Measurements from ENCODE around the gene RFLNA.

Gene RFLNA

DNA sequence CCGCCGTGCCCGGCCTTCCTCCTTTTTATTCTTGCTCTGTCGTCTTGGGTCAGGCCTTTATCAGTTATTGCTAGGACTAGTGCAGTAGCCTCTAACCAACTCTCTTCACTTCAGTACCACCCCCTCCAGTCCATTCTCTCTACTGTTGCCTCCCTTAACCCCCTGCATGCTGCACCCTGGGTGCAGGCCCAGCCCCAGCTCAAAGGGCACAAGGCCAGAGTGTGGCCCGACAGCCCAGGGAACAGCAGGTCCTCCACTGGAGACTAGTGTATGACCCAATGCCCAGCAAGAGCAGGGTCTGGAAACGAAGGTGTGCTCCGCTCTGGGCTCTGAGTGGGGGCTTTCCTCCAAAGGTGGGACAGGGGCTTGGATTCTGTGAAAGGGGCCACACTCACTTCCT is 30.0 kb upstream of the RFLNA start:
- Histone ChIP-seq H3K4me1 (ENCODE audit: control insufficient read depth in 1 of 2, insufficient read depth in 2 of 2, low read length in 2 of 2) (no peaks in the 10 kb centered on the region), H3K9me3 (ENCODE audit: control insufficient read depth in 1 of 2, low read length in 2 of 2) (no peaks in the 10 kb centered on the region)

GRCh38 chr12:124267205-124267778 is 27.6 kb upstream of the RFLNA start:
- Histone ChIP-seq H3K4me3 (ENCODE audit: low read depth in 1 of 2, low read length in 2 of 2) (no peak overlapping the region), H3K27me3 (ENCODE audit: control insufficient read depth in 1 of 2, insufficient read depth in 2 of 2, low read length in 2 of 2) (no peaks in the 10 kb centered on the region), H3K4me1 (ENCODE audit: control insufficient read depth in 1 of 2, insufficient read depth in 2 of 2, low read length in 2 of 2) (no peaks in the 10 kb centered on the region), H3K9ac (ENCODE audit: low read depth in 1 of 2, low read length in 2 of 2) (no peak overlapping the region), H3K36me3 (ENCODE audit: control insufficient read depth in 1 of 2, insufficient read depth in 2 of 2, low read length in 2 of 2) (no peaks in the 10 kb centered on the region), H3K9me3 (ENCODE audit: control insufficient read depth in 1 of 2, low read length in 2 of 2) (no peaks in the 10 kb centered on the region), H3K27ac (ENCODE audit: low read depth, low read length) (no peak overlapping the region)

More for the DNA sequence above, 30.0 kb upstream of the RFLNA start:
- Histone ChIP-seq H3K27me3 (ENCODE audit: control insufficient read depth in 1 of 2, insufficient read depth in 2 of 2, low read length in 2 of 2) (peaks cover 0 to 3% of the 10 kb centered on the region in 2 donors), H3K4me3 (ENCODE audit: low read depth in 1 of 2, low read length in 2 of 2) (no peak overlapping the region), H3K27ac (ENCODE audit: low read depth, low read length) (no peak overlapping the region), H3K9ac (ENCODE audit: low read depth in 1 of 2, low read length in 2 of 2) (no peak overlapping the region), H3K36me3 (ENCODE audit: control insufficient read depth in 1 of 2, insufficient read depth in 2 of 2, low read length in 2 of 2) (no peaks in the 10 kb centered on the region)

DNA sequence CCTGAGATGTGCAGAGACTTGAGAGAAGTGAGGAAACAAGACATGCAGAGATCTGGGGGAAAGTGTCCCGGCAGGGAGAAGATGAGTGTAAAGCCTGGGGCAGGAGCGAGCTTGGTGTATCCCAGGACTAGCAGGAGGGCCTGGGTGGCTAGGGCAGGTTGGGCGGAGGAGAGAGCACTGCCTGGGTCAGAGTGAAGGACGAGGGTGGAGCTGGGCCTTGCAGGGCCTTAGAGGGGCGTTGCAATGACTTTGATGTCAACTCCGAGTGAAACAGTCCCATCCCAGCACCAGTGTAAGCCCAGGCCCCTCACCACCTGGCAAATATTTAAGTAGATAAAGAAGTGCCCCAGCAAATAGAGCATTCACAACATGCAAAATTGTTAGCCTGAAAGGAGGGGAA is 24.2 kb upstream of the RFLNA start:
- Histone ChIP-seq H3K9me3 (ENCODE audit: control insufficient read depth in 1 of 2, low read length in 2 of 2) (no peaks in the 10 kb centered on the region), H3K27me3 (ENCODE audit: control insufficient read depth in 1 of 2, insufficient read depth in 2 of 2, low read length in 2 of 2) (no peaks in the 10 kb centered on the region), H3K4me1 (ENCODE audit: control insufficient read depth in 1 of 2, insufficient read depth in 2 of 2, low read length in 2 of 2) (no peaks in the 10 kb centered on the region), H3K27ac (ENCODE audit: low read depth, low read length) (no peak overlapping the region), H3K36me3 (ENCODE audit: control insufficient read depth in 1 of 2, insufficient read depth in 2 of 2, low read length in 2 of 2) (no peaks in the 10 kb centered on the region), H3K9ac (ENCODE audit: low read depth in 1 of 2, low read length in 2 of 2) (no peak overlapping the region), H3K4me3 (ENCODE audit: low read depth in 1 of 2, low read length in 2 of 2) (no peak overlapping the region)

DNA sequence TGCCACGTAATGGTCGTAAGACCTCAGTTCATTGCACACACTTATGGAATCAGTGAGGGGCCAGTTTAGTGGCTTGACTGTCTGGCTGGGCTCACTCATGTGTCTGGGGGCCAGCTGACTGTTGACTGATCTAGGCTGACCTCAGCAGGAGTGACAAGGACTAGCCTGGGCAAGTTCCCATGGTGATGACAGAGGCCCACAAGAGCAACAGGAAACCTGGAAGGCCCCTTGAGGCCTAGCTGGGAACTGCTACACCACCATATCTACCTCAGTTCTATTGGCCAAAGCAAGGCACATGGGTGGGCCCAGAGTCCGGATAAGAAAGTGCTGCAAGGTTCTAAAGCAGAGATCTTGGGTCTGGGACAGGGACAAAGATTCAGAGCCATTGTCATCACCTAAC is 21.3 kb upstream of the RFLNA start:
- Histone ChIP-seq H3K9me3 (ENCODE audit: control insufficient read depth in 1 of 2, low read length in 2 of 2) (no peaks in the 10 kb centered on the region), H3K27me3 (ENCODE audit: control insufficient read depth in 1 of 2, insufficient read depth in 2 of 2, low read length in 2 of 2) (no peaks in the 10 kb centered on the region), H3K9ac (ENCODE audit: low read depth in 1 of 2, low read length in 2 of 2) (no peak overlapping the region), H3K36me3 (ENCODE audit: control insufficient read depth in 1 of 2, insufficient read depth in 2 of 2, low read length in 2 of 2) (no peaks in the 10 kb centered on the region), H3K4me1 (ENCODE audit: control insufficient read depth in 1 of 2, insufficient read depth in 2 of 2, low read length in 2 of 2) (peaks cover 5% of the 10 kb centered on the region in 2 donors), H3K4me3 (ENCODE audit: low read depth in 1 of 2, low read length in 2 of 2) (no peak overlapping the region), H3K27ac (ENCODE audit: low read depth, low read length) (no peak overlapping the region)

- no peak overlapping the region for H3K9ac ChIP-seq (ENCODE audit: low read depth in 1 of 2, low read length in 2 of 2)
- no peaks in the 10 kb centered on the region for H3K36me3 ChIP-seq (ENCODE audit: control insufficient read depth in 1 of 2, insufficient read depth in 2 of 2, low read length in 2 of 2)
- H3K4me1 ChIP-seq (ENCODE audit: control insufficient read depth in 1 of 2, insufficient read depth in 2 of 2, low read length in 2 of 2): peaks cover 5 to 6% of the 10 kb centered on the region in 2 donors
- no peak overlapping the region for H3K4me3 ChIP-seq (ENCODE audit: low read depth in 1 of 2, low read length in 2 of 2)
- H3K27ac ChIP-seq (ENCODE audit: low read depth, low read length): no peak overlapping the region
- peaks cover 0 to 4% of the 10 kb centered on the region in 2 donors for H3K27me3 ChIP-seq (ENCODE audit: control insufficient read depth in 1 of 2, insufficient read depth in 2 of 2, low read length in 2 of 2)
- no peaks in the 10 kb centered on the region for H3K9me3 ChIP-seq (ENCODE audit: control insufficient read depth in 1 of 2, low read length in 2 of 2)
Observed at GRCh38 chr12:124276337-124276736, 18.6 kb upstream of the RFLNA start.

DNA sequence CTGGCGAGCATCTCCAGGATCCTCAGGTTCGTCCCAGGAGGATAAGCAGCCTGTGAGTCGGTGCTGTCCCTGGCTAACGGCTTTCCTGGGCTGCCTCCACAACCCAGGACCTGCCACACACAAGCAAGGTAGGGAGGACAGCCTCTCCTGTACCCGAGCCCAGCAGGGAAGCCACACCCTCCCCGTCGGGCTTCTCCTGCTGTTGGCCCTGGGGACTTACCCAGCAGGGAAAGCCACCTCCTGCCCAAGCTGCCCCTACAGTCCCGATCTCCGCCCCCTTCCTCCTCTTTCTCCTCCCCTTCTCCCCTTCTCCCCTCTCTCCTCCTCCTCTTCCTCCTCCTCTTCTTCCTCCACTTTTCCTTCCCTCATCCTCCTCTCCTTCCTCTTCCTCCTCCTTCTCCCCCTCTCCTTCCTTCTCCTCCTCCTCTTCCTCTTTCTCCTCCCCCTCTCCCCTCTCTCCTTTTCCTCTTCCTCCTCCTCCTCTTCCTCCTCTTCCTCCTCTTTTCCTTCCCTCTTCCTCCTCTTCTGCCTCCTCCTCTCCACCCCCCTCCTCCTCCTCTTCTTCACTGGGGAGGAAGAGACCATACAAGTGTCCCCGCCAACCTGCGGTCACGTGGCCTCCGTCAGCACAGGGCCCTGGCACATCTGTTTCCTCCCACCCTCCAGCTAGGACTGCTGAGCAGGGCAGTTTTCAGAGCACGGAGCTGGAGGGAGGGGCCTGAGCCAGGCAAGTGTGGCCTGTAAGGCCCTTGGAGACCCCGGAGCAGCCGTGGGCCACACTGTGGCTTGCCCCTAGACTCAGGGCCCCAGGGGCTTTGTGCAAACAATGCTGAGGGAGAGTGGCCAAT is 17.3 kb upstream of the RFLNA start:
- H3K27ac ChIP-seq (ENCODE audit: low read depth, low read length): no peak overlapping the region
- no peak overlapping the region for H3K4me3 ChIP-seq (ENCODE audit: low read depth in 1 of 2, low read length in 2 of 2)
- H3K4me1 ChIP-seq (ENCODE audit: control insufficient read depth in 1 of 2, insufficient read depth in 2 of 2, low read length in 2 of 2): peaks cover 5 to 6% of the 10 kb centered on the region in 2 donors
- peaks cover 0 to 4% of the 10 kb centered on the region in 2 donors for H3K27me3 ChIP-seq (ENCODE audit: control insufficient read depth in 1 of 2, insufficient read depth in 2 of 2, low read length in 2 of 2)
- H3K9ac ChIP-seq (ENCODE audit: low read depth in 1 of 2, low read length in 2 of 2): no peak overlapping the region
- no peaks in the 10 kb centered on the region for H3K36me3 ChIP-seq (ENCODE audit: control insufficient read depth in 1 of 2, insufficient read depth in 2 of 2, low read length in 2 of 2)
- no peaks in the 10 kb centered on the region for H3K9me3 ChIP-seq (ENCODE audit: control insufficient read depth in 1 of 2, low read length in 2 of 2)

- Histone ChIP-seq H3K27ac (ENCODE audit: low read depth, low read length) (no peak overlapping the region), H3K27me3 (ENCODE audit: control insufficient read depth in 1 of 2, insufficient read depth in 2 of 2, low read length in 2 of 2) (peaks cover 1 to 4% of the 10 kb centered on the region in 2 donors), H3K9ac (ENCODE audit: low read depth in 1 of 2, low read length in 2 of 2) (no peak overlapping the region), H3K4me3 (ENCODE audit: low read depth in 1 of 2, low read length in 2 of 2) (no peak overlapping the region), H3K36me3 (ENCODE audit: control insufficient read depth in 1 of 2, insufficient read depth in 2 of 2, low read length in 2 of 2) (no peaks in the 10 kb centered on the region), H3K4me1 (ENCODE audit: control insufficient read depth in 1 of 2, insufficient read depth in 2 of 2, low read length in 2 of 2) (peaks cover 5 to 6% of the 10 kb centered on the region in 2 donors), H3K9me3 (ENCODE audit: control insufficient read depth in 1 of 2, low read length in 2 of 2) (no peaks in the 10 kb centered on the region)
Observed at GRCh38 chr12:124278389-124279101, 16.3 kb upstream of the RFLNA start.

GRCh38 chr12:124279315-124279714 is 15.6 kb upstream of the RFLNA start:
- no peak overlapping the region for H3K27ac ChIP-seq (ENCODE audit: low read depth, low read length)
- H3K4me1 ChIP-seq (ENCODE audit: control insufficient read depth in 1 of 2, insufficient read depth in 2 of 2, low read length in 2 of 2): peaks cover 5 to 6% of the 10 kb centered on the region in 2 donors
- no peaks in the 10 kb centered on the region for H3K36me3 ChIP-seq (ENCODE audit: control insufficient read depth in 1 of 2, insufficient read depth in 2 of 2, low read length in 2 of 2)
- H3K9me3 ChIP-seq (ENCODE audit: control insufficient read depth in 1 of 2, low read length in 2 of 2): peaks cover 1 to 2% of the 10 kb centered on the region in 2 donors
- peaks cover 4% of the 10 kb centered on the region in 2 donors for H3K27me3 ChIP-seq (ENCODE audit: control insufficient read depth in 1 of 2, insufficient read depth in 2 of 2, low read length in 2 of 2)
- no peak overlapping the region for H3K9ac ChIP-seq (ENCODE audit: low read depth in 1 of 2, low read length in 2 of 2)
- H3K4me3 ChIP-seq (ENCODE audit: low read depth in 1 of 2, low read length in 2 of 2): no peak overlapping the region

DNA sequence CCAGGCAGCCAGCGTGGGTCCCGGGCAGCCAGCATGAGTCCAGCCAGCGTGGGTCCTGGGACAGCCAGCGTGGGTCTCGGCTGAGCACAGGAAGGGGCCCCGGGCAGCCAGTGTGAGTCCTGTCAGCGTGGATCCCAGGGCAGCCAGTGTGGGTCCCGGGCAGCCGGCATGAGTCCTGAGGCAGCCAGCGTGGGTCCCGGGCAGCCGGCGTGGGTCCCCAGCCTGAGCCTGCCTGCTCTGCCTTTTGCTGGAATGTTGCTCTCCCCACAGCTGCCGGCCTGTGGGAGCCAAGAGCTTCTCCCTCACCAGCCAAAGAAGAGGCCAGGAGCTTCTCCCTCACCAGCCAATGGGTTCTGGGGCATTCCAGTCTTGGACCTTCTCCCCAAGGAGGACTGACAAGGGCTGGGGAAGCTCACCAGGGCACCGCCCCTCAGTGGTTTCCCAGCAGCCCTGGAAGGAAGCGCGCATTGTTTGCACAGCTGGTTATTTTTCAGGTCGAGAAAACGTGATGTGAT is 15.0 kb upstream of the RFLNA start:
- H3K27me3 ChIP-seq (ENCODE audit: control insufficient read depth in 1 of 2, insufficient read depth in 2 of 2, low read length in 2 of 2): peaks cover 4 to 9% of the 10 kb centered on the region in 2 donors
- no peak overlapping the region for H3K4me3 ChIP-seq (ENCODE audit: low read depth in 1 of 2, low read length in 2 of 2)
- H3K9me3 ChIP-seq (ENCODE audit: control insufficient read depth in 1 of 2, low read length in 2 of 2): peaks cover 6 to 7% of the 10 kb centered on the region in 2 donors
- H3K27ac ChIP-seq (ENCODE audit: low read depth, low read length): no peak overlapping the region
- peaks cover 5 to 6% of the 10 kb centered on the region in 2 donors for H3K4me1 ChIP-seq (ENCODE audit: control insufficient read depth in 1 of 2, insufficient read depth in 2 of 2, low read length in 2 of 2)
- H3K9ac ChIP-seq (ENCODE audit: low read depth in 1 of 2, low read length in 2 of 2): no peak overlapping the region
- H3K36me3 ChIP-seq (ENCODE audit: control insufficient read depth in 1 of 2, insufficient read depth in 2 of 2, low read length in 2 of 2): no peaks in the 10 kb centered on the region

- Histone ChIP-seq H3K27me3 (ENCODE audit: control insufficient read depth in 1 of 2, insufficient read depth in 2 of 2, low read length in 2 of 2) (peaks cover 4 to 9% of the 10 kb centered on the region in 2 donors), H3K9me3 (ENCODE audit: control insufficient read depth in 1 of 2, low read length in 2 of 2) (peaks cover 6 to 8% of the 10 kb centered on the region in 2 donors), H3K4me1 (ENCODE audit: control insufficient read depth in 1 of 2, insufficient read depth in 2 of 2, low read length in 2 of 2) (peaks cover 5 to 6% of the 10 kb centered on the region in 2 donors), H3K9ac (ENCODE audit: low read depth in 1 of 2, low read length in 2 of 2) (no peak overlapping the region), H3K36me3 (ENCODE audit: control insufficient read depth in 1 of 2, insufficient read depth in 2 of 2, low read length in 2 of 2) (no peaks in the 10 kb centered on the region), H3K4me3 (ENCODE audit: low read depth in 1 of 2, low read length in 2 of 2) (no peak overlapping the region), H3K27ac (ENCODE audit: low read depth, low read length) (no peak overlapping the region)
Observed at GRCh38 chr12:124281309-124281708, 13.6 kb upstream of the RFLNA start.

All from duodenal mucosa (tissue), 2 donors.